ENCODE data around the gene ZNF117.
"Not testable (repeated sequence)": the region's sequence is repeated elsewhere in the genome, so short reads cannot be mapped to it uniquely, and the experiment has no call there.

Gene ZNF117

DNA sequence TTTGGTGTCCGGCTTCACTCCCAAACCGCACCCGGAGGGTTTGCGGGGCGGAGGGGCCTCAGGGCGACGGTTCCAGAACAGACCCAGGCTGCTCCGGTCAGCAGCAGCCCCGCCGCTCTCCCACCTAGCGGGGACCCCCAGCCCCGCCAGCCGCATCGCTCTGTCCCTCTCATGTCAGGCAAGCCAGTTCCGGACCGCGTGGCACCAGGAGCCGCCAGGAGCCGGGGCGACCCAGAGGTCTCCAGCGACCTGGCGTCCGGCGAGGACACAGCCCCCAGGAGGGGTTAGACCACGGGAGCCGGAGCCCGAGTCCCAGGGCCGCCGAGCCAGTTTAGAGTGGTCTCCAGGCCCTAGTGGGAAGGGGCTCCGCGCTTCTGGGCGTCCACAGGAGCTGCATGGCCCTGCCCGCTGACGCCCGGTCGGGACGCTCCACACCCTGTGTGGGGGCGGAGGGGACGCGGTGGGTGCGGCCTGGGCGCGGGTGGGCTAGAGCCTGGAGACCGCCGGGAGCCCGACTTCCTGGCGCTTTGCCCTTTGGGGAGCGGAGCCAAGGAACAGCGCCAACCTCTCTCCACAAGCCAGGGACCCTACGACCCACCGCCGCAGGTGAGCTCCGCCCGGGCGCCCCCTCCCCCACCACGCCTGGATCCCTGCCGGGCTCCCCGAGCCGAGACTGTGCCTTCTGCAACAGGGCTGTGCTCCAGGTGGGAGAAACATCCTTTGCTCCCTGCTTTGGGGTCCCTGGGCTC, 43.4 kb downstream of the ZNF117 start:
- H3K4me3 ChIP-seq (ENCODE audit: low read length): no peak overlapping the region
- no peak for TF ChIP-seq ZNF274 (IDR thresholded peaks at IDR 0.05; ENCODE audit: low read depth, low read length)

DNA sequence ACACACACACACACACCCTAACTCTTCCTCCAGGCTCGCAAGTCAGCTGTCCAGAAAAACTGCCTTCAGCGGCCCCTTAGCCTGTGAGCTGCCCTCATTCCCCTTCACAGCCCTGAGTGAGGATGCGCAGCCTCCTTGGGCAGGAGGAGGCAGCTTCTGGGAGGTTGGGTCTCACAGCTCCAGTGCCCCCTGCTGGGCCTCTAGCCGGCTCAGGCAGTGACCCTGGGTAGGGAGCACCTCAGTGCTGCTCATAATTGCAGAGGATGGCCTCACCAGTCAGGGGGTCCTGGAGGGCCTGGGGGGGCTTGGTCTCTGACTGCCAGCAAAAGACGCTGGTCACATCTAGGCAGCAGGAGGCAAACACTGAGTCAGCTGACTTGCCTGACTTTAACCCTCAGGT, 44.1 kb downstream of the ZNF117 start:
- no peak overlapping the region for H3K4me3 ChIP-seq (ENCODE audit: low read length)
- TF ChIP-seq ZNF274 (IDR thresholded peaks at IDR 0.05; ENCODE audit: low read depth, low read length): no peak

DNA sequence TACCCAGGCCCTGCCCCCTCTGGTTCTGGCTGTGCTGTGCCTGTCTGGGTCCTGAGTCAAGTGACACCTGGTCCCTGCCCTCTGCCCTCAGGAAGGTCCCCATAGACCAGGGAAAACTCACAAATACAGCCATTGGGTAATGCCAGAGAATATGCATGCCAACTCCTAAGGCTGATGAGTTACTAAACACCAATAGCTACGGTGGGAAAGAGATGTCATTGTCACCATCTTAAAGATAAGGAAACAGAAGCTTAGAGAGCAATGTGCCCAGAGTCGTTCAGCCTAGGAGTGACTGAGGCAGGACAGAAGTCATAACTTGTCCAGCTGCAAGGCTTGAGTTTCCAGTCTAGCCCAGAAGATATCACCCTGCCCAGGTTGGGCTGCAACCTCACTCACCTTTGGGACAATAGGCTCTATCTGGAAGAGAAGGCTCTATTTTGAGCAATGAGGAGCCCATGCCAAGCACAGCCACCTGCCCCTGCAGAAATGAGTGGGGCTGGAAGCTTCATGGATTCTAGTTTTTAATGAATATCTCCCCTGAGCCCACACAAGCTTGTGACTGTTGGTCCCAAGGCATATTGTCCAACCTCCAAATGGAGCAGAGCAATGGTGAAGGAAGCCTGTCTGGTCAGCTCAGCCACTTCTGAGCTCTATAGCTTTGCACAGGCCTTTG, 45.2 kb downstream of the ZNF117 start:
- no peak overlapping the region for H3K4me3 ChIP-seq (ENCODE audit: low read length)
- no peak for TF ChIP-seq ZNF274 (IDR thresholded peaks at IDR 0.05; ENCODE audit: low read depth, low read length)

DNA sequence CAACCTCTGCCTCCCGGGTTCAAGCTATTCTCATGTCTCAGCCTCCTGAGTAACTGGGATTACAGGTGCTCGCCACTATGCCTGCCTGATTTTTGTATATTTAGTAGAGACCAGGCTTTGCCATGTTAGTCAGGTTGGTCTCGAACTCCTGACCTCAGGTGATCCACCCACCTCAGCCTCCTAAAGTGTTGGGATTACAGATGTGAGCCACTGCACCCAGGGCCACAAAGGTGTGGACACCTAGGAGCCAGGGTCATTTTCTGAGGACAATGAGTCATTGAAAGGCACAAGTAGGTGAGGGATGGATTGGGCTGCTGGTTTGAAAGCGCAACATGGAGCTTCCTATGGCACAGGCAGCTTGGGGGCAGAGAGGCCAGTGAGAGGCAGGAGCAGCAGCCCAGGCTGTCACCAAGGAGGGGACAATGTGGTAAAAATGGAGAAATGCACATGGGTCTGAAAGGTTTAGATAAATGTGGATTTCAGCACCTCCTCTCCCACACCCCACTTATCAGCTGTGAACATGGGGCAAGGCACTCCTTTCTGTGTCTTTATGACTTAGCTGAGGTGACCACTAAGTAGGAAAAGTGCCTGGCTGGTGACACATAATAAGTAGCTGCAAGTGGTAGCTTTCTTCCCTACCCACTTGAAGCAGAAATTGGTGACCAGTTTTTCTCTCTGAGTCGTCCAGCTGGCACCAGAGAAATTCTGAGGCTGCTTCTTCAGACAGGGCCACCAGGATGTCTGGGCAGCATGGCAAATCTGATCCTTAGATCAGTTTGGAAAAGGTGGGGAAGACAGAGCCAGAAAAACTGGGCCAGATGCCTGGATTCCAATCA, 46.0 kb downstream of the ZNF117 start:
- H3K4me3 ChIP-seq (ENCODE audit: low read length): not testable (repeated sequence)

DNA sequence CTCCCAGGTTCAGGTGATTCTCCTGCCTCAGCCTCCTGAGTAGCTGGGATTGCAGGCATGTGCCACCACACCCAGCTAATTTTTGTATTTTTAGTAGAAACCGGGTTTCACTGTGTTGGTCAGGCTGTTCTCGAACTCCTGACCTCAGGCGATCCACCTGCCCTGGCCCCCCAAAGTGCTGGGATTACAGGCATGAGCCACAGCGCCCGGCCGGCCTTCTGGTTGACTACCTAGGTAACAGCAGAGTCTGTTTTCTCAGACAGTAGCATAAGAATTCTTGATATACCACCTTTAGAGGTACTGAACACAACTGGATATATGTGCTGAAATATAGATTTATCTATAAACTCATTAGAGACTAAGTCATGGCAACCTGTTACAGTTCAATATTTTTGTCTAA, 50.8 kb downstream of the ZNF117 start:
- not testable (repeated sequence) for H3K4me3 ChIP-seq (ENCODE audit: low read length)

DNA sequence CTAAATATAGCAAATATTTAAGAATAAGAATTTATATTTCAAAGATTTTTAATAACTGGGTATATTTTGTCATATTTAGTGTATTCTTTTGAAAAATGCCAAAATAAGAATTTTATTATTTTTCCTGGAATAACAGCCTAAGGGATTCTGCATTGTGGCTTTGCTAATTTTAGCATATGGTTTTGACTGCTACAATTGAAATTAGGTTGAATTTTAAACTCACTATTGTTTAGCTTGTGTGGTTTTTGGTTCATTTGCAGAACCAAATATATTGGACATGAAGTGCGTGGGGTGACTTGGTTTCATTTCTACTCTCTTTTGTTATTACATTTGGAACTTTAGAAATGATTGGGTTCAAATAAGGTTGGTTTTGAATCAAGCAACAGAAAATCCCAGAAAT, 52.3 kb downstream of the ZNF117 start:
- no peak for TF ChIP-seq ZNF274 (IDR thresholded peaks at IDR 0.05; ENCODE audit: low read depth, low read length)
- no peak overlapping the region for H3K4me3 ChIP-seq (ENCODE audit: low read length)

DNA sequence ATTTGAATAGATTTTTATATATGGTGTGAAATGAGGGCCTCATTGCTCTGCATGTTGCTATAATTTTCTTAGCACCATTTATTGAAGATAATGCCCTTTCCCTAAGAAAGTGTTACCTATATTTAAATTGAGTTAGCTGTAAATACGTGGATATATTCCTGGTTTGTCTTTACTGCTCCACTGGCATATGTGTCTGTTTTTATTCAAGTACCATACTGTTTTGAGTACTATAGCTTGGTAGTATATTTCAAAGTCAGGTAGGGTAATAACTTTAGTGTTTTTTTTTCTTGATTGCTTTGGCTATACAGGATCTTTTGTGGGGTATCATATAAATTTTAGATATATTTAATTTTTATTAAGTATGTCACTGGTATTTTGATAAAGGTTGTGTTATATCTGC, 56.4 kb downstream of the ZNF117 start:
- H3K4me3 ChIP-seq (ENCODE audit: low read length): no peak overlapping the region
- no peak for TF ChIP-seq ZNF274 (IDR thresholded peaks at IDR 0.05; ENCODE audit: low read depth, low read length)

DNA sequence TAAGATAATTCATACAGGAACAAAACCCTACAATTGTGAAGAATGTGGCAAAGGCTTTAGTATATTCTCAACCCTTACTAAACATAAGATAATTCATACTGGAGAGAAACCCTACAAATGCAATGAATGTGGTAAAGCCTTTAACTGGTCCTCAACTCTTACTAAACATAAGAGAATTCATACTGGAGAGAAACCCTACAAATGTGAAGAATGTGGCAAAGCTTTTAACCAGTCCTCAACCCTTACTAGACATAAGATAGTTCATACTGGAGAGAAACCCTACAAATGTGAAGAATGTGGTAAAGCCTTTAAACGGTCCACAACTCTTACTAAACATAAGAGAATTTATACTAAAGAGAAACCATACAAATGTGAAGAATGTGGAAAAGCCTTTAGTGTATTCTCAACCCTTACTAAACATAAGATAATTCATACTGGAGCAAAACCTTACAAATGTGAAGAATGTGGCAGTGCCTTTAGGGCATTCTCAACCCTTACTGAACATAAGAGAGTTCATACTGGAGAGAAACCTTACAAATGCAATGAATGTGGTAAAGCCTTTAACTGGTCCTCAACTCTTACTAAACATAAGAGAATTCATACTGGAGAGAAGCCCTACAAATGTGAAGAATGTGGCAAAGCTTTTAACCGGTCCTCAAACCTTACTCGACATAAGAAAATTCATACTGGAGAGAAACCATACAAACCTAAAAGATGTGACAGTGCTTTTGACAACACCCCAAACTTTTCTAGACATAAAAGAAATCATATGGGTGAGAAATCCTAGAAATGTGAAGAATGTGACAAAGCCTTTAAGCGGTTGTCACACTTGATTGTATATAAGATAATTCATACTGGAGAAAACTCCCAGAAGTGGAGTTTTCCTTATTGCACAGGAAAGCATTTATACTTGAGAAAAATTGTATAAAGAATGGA, 62.3 kb downstream of the ZNF117 start:
- not testable (repeated sequence) for H3K4me3 ChIP-seq (ENCODE audit: low read length)

All from GM08714 (cell line).